ENCODE measurements around the gene ABT1.
"Not testable (repeated sequence)": the region's sequence is repeated elsewhere in the genome, so short reads cannot be mapped to it uniquely, and the experiment has no call there.

The ABT1 gene

DNA sequence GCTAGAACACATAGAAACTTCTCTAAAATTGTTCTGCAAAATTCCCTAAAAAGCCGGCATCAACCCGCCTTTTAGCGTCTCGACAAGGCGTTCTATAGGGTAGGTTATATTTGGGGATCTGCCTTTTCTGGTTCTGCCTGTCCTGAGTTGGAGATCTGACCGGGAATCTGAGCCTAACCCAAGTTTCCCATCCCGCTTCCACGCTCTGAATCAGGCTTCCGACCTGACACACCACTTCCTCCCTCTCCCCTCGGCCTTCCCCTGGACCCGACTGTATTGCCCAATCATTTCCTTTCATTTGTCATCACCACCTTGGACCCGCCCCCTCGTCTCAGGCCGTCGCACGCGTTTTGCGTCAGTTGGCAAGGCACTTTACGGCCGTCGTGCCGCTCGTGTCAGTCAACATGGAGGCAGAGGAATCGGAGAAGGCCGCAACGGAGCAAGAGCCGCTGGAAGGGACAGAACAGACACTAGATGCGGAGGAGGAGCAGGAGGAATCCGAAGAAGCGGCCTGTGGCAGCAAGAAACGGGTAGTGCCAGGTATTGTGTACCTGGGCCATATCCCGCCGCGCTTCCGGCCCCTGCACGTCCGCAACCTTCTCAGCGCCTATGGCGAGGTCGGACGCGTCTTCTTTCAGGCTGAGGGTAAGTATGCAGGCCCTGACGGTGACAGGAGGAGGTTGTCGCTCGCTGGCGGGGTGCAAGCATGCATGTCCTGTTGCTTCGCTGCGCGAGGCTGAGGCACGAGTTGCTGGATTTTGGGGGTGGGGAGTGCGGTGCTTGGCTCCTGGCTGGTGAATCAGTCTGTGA lies at the start of gene ABT1:
Gene ABT1, plus strand, starts transcription at position 375 of the 810 bp plus-strand sequence. Its CDS starts 30 bp downstream, at position 405.
- peak; percentile 82 for DNase-seq

DNA sequence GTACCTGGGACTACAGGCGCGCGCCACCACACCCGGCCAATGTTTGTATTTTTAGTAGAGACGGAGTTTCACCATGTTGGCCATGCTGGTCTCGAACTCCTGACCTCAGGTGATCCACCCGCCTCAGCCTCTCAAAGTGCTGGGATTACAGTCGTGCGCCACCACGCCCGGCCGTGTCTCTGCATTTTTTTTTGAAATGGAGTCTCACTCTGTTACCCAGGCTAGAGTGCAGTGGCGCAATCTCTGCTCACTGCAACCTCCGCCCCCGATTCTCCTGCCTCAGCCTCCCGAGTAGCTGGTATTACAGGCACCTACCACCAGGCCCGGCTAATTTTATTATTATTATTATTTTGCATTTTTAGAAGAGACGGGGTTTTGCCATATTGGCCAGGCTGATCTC lies 49.4 kb upstream of the ABT1 start:
- not testable (repeated sequence) for DNase-seq

DNA sequence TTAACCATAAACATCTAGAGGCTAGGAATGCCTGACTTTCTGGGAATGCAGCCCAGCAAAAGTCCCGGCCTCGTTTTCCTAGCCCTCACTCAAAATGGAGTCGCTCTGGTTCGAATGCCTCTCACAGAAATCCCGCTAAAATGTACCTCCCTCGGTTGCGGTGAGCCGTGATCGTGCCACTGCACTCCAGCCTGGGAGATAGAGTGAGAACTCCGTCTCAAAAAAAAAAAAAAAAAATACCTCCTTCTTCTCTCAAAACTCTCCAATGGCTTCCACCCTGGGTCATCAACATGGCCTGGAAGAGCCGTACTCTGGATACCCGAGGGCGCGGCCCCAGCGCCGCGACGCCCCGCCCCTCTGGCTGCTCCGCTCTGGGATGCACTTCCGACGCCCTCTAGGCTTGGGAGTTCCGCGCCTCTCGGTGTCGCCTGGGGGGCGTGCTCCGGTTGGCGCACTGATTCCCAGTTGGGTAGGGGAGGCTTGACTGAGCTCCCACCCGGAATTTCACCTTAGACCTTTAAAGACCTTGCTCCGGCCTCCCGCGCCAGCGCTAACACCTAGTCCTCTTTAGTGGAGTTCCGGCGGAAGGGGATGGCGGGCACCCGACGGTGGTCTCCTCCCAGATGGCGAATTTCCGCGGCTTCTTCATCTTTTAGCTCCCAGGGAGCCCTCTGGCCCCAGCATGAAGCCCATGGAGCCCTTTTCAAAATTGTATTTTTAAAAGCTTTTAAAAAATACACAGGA lies 46.3 kb upstream of the ABT1 start:
- peak; percentile 39 for DNase-seq

DNA sequence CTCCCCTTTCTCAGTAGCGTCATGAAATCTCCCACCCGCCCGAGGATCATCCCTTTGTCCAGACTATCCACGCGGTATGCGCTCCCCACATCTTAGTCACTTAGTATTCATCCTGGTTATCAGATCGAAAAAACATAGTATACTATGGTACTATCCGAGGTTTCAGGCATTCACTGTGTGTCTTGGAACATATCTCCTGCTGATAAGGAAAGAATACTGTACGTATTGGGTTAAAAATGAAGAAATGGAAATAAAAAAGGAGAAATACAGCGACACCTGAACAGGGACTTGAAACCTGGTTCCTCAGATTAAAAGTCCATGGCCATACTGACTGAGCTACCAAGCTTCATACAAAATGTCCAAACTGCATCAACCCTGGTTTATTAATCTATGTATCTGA lies 44.5 kb upstream of the ABT1 start:
- no peak for DNase-seq

DNA sequence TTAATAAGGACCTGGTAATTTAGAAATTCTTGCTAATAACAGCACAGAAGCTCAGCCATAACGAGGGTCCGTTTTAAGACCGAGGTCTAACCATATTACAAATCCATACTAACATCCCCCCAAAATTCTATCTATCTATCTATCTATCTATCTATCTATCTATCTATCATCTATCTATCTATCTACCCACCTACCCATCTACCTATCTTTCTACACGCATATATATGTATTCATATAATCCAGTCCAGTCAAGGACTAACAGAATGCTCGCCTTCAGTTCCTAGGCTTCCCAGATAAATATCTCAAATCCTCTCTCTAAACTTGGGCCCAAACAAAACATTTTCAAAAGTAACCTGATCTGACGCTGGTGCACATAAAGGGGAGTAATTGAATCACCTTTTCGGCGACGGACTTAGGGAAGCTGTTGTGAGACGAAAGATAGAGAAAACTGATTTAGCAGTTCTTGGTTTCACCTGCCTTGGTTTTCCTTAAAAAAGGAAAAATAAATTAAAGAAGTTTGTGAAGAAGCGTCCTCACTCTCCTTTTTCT lies 44.0 kb upstream of the ABT1 start:
- no peak for DNase-seq

DNA sequence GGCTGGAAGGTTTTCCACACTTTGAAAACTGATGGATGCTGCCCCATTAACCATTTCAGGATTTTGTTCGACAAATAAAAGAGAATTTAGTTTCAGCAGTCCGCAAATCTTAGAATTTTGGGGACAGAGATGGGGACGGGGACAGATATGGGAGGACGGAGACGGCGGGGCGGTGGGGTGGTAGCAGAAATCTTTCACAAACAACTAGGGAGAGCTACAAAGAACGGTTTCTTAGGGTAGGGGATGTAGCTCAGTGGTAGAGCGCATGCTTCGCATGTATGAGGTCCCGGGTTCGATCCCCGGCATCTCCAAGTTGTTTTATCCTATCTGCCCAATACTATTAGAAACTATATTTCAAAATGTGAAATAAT lies 43.5 kb upstream of the ABT1 start:
- DNase-seq: peak; percentile 48

DNA sequence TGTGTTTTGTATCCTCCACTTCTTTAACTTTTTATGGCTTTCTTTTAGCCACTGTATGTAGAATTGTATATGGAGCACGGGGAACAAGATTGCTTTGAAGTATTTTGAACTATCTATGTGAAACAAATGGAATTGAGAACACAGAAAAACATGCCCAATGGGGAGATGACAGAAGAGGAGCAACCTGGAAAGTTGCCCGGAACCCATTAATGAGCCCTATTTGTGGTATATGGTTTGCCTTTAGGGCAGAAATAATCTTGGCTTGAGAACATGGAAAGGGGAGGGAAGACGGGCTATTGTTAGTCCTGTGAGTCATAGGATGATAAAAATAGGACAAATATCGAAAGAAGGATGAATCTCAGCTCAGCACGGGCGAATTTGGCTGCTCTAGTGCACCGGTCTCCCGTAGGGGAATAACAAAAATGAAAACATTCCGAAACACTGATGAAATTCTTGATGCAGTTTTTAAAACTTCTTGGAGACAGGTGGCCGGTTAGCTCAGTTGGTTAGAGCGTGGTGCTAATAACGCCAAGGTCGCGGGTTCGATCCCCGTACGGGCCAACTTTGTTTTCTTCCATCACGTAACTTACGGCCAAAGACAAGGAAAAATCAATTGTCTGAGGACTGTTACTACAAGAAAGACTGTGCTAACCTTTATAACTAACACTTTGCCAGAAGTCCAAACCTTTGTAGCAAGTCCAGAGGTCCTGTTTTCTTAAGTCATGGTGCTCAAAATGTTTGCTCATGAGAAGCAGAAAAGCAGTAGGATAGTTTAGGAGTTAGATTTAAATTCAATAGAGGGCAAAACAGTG lies 42.9 kb upstream of the ABT1 start:
- DNase-seq: peak; percentile 32

DNA sequence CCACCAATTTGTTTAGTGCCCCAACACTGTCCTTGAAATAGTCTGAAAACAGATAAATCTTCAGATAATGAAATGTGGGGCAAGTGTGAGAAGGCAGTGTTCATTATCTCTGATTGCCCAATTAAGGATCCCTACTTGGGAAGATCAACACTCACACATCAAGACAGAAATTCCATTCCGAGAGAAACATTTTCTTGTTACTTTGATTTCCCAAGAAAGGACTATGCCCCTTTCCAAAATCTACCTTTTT lies 42.4 kb upstream of the ABT1 start:
- DNase-seq: no peak

DNA sequence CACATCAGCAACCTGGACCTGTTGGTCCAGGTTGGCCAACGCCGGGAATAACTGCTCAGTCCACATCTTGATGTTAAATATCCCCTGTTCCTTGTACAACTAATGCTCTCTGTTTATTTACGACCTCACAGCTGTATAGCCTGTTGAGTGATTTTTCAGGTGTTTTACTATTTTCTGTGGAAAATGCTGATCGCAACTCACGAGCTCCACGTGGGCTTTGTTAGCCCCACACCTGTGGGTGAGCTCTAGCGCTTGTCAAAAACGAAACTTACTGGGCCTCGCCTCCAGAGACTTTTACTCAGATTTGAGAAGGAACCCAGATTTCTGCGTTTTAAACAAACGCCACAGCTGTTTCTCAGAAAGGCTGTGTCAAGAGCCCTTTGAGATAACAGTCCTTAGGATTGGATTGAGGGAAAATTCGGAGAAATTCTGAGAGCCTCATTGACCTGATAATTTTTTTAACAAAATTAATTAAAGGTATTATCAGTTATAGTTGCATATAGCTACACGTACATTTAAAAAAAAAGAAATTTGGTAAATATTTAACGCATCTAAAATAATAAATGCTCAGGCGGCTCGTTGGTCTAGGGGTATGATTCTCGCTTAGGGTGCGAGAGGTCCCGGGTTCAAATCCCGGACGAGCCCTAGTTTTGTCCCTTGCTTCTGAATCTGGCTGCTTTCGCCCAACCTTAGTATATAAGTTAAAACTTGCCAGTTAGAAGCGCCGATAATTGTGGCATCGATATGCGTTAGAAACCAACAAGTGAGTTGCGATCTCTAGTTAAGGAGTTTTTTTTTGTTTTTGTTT lies 41.9 kb upstream of the ABT1 start:
- no peak for DNase-seq

DNA sequence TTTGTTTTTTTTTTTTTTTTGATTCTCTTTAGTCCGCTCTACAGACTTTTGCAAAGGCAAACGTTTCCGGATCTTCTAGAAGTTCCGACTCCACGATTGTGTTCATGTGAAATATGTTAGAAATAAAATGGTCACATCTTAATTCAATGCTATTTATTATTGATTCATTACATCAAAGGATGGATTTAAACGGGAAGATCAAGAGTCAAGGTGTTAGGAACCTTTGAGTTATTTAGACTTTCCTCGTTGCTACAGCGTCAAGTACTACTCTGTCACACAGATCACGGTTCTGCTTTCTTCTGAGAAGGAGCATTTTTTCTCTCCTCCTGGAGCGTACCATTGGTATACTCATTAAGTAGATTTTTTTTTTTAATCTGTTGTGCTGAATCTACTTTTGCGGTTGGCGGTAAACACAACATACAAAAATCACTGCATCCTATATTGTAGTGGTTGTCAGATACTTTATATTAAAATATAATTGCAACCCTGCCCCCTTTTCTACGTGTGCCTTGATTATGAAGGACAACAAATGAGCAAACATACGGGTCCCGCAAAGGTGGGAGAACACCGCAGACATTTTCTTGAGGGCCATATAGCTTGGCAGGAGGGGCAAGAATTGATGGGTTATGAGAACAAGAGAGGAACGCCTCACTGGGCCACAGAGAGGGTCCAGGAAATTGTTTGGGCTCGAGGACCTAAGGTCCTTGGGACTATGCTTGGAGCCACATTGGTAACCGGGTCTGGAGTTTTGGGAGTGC lies 41.1 kb upstream of the ABT1 start:
- DNase-seq: no peak

DNA sequence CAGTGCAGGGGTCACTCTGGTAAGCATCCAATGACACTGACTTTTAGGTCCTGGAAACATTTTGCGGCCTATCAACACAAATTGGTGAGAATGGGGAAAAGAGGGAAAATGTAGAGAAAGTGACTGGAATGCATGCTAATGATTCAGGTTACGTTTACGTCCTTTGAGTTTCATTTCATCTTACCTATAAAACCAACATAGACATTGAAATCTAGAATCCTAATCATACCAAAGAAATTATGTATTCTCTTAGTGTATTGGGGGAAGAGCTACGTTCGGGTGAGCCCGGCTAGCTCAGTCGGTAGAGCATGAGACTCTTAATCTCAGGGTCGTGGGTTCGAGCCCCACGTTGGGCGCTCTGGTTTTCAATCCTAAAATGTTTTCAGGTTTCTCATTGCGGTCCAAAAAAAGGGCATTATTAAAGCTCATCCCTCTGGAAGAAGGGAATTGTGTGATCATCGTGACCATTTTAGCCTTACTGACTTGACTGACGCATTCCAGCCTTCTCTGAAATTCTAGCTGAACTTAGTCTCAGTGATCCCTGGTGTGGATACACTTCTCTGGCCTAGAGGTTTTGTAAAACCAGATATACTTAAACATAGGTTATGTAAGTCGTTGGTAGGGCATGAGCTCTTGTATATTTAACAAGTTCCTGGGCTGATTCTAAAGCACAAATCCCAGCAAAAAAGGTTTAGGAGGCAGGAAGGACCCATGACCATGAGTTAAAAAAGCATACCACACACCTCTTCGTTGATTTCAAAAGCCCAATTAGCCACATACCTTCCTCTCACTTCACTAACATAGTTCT lies 40.3 kb upstream of the ABT1 start:
- DNase-seq: no peak

DNA sequence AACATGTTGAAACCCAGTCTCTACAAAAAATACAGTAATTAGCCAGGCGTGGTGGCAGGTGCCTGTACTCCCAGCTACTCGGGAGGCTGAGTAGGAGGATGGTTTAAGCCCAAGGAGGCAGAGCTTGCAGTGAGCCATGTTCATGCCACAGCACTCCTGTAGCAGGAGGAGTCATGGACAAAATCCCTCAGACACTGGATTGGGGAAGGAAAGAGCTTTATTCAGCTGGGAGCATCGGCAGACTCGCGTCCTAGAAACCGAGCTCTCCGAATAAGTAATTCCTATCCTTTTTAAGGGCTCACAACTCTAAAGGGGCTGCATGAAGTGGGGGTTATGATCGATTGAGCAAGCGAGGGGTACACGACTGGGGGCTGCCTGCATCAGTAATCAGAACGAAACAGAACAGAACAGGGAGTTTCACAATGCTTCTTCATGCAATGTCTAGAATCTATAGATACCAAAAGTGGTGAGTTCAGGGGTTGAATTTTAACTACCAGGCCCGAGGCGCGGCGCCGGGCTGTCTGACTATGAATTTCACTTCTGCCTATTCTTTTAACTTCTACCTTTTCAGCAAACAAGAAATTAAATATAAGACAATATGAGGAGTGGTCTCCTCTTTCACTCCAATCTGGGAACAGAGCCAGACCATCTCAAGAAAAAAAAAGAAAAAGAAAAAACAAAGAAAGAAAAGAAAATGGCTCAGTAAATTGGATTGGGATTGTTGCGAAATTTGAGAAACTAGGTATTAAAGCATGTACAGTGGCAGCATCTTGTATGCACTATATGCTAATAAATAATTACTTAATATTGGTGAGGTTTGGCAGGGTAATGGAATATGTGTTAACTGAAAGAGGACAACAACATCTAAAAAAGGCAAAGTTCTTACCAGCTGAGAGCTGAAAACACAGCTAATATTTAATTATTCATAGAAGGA lies 35.0 kb upstream of the ABT1 start:
- no peak for DNase-seq

DNA sequence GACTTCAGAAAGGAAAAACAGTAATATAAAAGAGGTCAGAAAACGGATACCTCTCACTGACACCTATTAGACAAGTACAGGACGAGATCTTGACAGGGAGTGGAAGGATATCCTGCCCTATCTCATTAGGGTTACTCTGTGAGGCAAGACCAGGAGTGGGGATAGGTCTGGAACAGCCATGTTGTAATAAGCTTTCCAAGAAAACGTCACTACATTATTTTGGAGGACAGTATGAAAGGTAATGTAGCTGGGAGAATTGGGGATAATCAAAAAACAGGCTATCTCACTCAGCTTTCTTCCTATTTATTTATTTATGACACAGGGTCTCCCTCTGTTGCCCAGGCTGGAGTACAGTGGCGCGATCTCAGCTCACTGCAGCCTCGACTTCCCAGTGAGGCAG lies 33.3 kb upstream of the ABT1 start:
- DNase-seq: no peak

DNA sequence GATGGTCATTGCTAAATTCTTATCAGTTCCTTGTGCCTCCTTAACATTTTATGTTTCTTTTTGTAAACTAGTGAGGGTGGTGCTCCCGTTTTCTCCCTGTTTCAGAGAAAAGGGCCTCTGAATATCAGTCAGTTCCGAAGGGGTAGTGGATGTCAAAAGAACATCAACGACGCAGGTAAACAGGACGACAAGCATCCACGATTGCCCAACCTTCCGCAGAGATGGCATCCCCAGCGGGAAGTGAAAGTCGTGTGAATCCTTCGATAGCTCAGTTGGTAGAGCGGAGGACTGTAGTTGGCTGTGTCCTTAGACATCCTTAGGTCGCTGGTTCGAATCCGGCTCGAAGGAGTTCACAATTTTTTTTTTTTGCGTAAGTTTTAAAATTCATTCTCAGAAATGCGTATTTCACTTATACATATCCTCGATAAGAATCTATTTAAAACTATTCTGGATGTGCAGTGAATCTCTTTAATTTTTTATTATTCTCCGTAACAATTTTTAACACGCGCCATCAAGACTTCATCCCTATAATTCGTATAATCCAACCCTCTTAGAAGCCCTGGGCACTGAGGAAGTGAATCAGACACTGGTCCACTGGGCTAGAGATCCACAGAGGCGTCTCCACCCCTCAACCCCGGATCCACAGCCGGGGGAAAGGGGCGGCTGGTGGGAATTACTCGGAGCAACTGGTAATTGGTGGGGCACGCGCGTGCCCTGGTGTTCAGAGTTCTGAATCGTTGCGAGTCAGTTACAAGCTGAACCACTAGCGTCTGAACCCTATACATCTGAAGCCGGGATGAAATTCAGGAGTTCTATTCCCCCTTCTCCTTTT lies 27.9 kb upstream of the ABT1 start:
- DNase-seq: peak; percentile 84

DNA sequence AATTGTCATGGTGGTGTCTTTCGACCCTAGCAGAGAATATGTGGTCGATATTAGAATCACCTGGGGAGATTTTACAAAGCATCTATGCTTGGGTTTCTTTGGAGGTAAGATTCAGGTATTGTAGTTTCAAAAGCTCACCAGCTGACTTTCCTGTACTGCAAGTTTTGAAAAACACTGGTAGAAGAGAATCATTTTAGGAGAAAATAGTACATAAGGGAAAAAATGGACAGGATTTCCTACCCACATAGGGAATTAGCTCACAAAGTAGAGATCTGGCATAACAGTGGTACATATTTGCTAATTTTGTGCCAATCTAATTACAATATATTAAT lies 27.4 kb upstream of the ABT1 start:
- no peak for DNase-seq

DNA sequence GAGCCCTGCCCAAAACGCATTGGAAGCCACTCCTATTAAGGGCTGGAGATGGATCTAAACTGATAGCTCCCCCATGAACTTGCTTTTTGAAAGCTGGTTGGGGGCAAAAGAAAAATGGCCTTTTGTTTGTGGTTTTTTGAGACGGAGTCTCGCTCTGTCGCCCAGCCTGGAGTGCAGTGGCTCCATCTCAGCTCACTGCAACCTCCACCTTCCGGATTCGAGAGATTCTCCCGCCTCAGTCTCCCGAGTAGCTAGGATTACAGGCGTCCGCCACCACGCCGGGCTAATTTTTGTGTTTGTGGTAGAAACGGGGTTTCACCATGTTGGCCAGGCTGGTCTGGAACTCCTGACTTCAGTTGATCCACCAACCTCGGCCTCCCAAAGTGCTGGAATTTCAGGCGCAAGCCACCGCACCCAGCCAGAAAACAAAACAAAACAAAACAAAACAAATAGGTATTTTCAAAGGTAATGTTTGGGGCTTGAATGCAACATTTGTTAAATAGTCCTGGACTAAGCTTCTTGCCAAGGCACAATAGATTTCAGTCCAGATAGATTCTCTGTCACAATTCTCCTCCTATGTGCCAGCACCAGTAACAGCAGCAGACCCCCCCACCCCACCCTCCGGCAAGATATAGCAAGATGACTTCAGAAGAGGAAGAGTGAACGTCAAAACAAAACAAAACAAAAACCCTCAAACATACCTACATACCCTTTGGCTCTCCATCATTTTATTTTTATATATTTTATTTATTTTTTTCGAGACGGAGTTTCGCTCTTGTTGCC lies 26.5 kb upstream of the ABT1 start:
- DNase-seq: no peak

DNA sequence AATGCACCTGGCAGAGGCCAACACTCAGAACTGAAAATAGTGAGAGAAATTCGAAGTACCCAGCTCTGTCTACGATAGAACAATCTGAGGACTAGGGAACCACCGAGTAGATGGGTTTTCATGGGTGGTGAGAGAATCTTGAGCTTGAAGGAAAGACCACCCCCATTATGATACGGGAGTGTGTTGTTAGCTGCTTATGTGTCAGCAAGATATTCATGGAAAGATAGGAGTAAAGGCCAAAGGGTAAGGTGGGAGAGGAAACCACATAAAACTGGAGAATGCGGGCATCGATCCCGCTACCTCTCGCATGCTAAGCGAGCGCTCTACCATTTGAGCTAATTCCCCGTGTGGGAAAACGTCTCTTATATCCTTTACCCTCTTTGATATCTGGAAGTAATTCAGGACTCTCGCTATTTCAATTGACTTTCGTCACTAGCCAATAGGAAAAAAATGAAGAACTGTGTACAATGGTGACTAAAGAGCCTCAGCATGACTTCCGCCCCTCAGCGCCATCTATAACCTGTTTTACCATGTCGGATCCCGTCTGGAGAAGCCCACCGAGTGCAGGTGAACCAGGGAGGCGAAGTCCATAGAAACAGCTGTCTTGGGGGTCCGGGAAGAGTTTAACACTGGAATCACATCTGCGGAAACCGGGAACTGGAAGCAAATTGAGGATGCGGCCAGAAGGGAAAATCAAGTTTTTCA lies 25.0 kb upstream of the ABT1 start:
- peak; percentile 88 for DNase-seq

Measured in NCI-H1436 treated with DMSO at 0.1 percent for 48 hours (cell line).